Esophagus (tissue), 2 donors: Measurements from ENCODE around the gene WDR76. TPM values are rescaled to one million over a fixed set of nuclear protein-coding genes. Genes with fewer than 3 reads are reported as not detected.
"Not testable (repeated sequence)": the region's sequence is repeated elsewhere in the genome, so short reads cannot be mapped to it uniquely, and the experiment has no call there.

Source experiments
- H3K27ac ChIP-seq, 2 donors: one replicate each; pipeline ENCODE4 v1.5.1; 2013; ENCODE audit warnings: low read depth in 2 of 2, mild to moderate bottlenecking in 2 of 2, inconsistent platforms in 1 of 2, low read length in 1 of 2, moderate library complexity in 1 of 2
- H3K27me3 ChIP-seq, 2 donors: one replicate each; pipeline ENCODE4 v1.6.1; 2013; ENCODE audit warnings: low read length in 2 of 2, control low read depth in 1 of 2, mild to moderate bottlenecking in 1 of 2; ENCODE audit not compliant: insufficient read depth in 2 of 2, control insufficient read depth in 1 of 2
- H3K36me3 ChIP-seq, 2 donors: one replicate each; pipeline ENCODE4 v1.6.1; 2013; ENCODE audit warnings: low read length in 1 of 2; ENCODE audit not compliant: control insufficient read depth in 2 of 2, insufficient read depth in 2 of 2
- H3K4me1 ChIP-seq, 2 donors: one replicate each; pipeline ENCODE4 v1.6.1; 2013; ENCODE audit warnings: low read length in 1 of 2; ENCODE audit not compliant: control insufficient read depth in 2 of 2, insufficient read depth in 2 of 2
- H3K4me3 ChIP-seq, 2 donors: one replicate each; pipeline ENCODE4 v1.5.1; 2013; ENCODE audit warnings: low read length in 2 of 2, mild to moderate bottlenecking in 2 of 2, low read depth in 1 of 2, moderate library complexity in 1 of 2
- H3K9me3 ChIP-seq, 2 donors: one replicate each; pipeline ENCODE4 v1.6.1; 2013; ENCODE audit warnings: mild to moderate bottlenecking in 2 of 2, low read depth in 1 of 2, low read length in 1 of 2, moderate library complexity in 1 of 2; ENCODE audit not compliant: control insufficient read depth in 2 of 2, insufficient read depth in 1 of 2
- WGBS, 2 donors: extraction: QIAGEN DNeasy Blood & Tissue Kit; methylation state at CpG; one replicate each; pipeline ENCODE4 v1.1.7; 2013; 5-methylcytosine and 5-hydroxymethylcytosine counted together
- polyA plus RNA-seq, 2 donors: library from polyadenylated mRNA; stranded (reverse); fragments of 200-250 nt; gene quantifications; one replicate each; pipeline ENCODE4 v1.2.3, GENCODE V29; 2013
- donor health status: healthy with polysubstance abuse.
- donor health status: Bipolar disorder and iron deficiency.

Gene WDR76
- polyA plus RNA-seq, 2 donors, result 2.5 to 5.0 TPM

- not testable (repeated sequence) for H3K9me3 ChIP-seq, H3K4me3 ChIP-seq, H3K4me1 ChIP-seq, H3K27ac ChIP-seq, H3K27me3 ChIP-seq
- H3K36me3 ChIP-seq, result peaks cover 14 to 22% of the 10 kb centered on the region in 2 donors
- 94 to 99% methylated on average over 5 of the region's 5 CpGs for WGBS, 2 donors
These were observed 11.7 kb upstream of the WDR76 start for GRCh38 chr15:43815064-43815463.

GRCh38 chr15:43821505-43821904, 5.3 kb upstream of the WDR76 start:
- H3K4me1 ChIP-seq, result peaks cover 0 to 2% of the 10 kb centered on the region in 2 donors
- 54 to 61% methylated on average over 3 of the region's 3 CpGs for WGBS, 2 donors

DNA sequence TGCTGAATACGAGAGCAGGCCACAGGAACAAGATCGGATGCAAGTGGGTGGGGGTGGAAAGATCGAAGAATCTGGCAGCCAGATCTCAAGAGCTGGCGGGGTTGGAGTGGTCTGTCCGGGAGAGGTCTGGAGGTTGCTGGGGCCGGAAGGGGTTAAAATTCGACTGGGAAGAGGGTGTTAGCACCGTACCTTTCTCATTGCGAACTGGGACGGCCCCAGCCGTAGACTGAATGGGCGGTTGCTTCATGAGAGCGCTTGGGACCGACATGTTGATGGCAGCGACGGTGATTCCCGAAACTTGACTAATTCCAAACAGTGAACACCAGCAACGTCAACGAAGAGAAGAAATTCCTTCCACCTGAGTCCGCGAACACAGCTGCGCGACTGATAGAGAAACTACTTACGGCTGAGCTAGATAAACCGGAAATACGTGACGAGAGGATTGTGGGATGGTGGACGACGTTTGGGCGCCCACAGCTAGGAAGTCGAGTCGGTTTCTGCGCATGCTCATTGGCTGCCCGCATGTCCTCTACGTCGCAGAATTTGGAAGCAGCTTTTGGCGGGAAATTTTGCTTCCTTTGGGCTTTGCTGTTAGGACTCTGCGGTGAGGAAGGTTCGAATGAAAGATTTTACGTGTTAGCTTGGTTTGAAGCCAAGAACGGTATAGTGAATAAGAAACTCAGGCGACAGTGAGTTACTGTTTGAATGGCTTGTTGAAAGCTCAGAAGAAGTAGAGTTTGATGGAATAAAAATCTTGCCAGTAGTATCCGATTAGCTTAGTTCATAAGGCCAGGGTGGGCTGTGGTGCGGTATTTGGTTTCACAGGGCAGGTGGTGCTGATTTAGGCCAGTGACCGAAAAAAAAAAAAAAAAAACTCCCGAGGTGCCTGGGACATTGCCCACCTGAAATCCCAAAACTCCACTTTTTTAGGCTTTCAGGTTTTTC, 2.2 kb upstream of the WDR76 start, which contains the start of gene MFAP1:
TSS of gene MFAP1 (minus strand) at position 389 of the 945 bp plus-strand sequence. CDS start at position 268, 121 bp downstream.
- WGBS, 2 donors, result 7% methylated on average over 46 of the region's 46 CpGs
- H3K27me3 ChIP-seq, result no peaks in the 10 kb centered on the region
- no peaks in the 10 kb centered on the region for H3K9me3 ChIP-seq
- no peaks in the 10 kb centered on the region for H3K36me3 ChIP-seq
- peaks cover 0 to 2% of the 10 kb centered on the region in 2 donors for H3K4me1 ChIP-seq
- H3K4me3 ChIP-seq, result peak within 1 kb of the TSS; percentile 78 to 93
- peak within 1 kb of the TSS; percentile 89 to 99 for H3K27ac ChIP-seq

More at GRCh38 chr15:43821505-43821904, 5.3 kb upstream of the WDR76 start:
- H3K27ac ChIP-seq, result no peak overlapping the region
- H3K27me3 ChIP-seq, result no peaks in the 10 kb centered on the region
- no peaks in the 10 kb centered on the region for H3K9me3 ChIP-seq
- H3K36me3 ChIP-seq, result peaks cover 0 to 2% of the 10 kb centered on the region in 2 donors
- no peak overlapping the region for H3K4me3 ChIP-seq

- H3K36me3 ChIP-seq, H3K27ac ChIP-seq, H3K9me3 ChIP-seq, H3K4me3 ChIP-seq, H3K4me1 ChIP-seq, H3K27me3 ChIP-seq: not testable (repeated sequence)
- 95 to 96% methylated on average over 11 of the region's 11 CpGs for WGBS, 2 donors
These were observed 1.5 kb upstream of the WDR76 start for GRCh38 chr15:43825305-43825704.

- peaks cover 0 to 2% of the 10 kb centered on the region in 2 donors for H3K4me1 ChIP-seq
- H3K4me3 ChIP-seq, result peak overlapping the region in 1 of 2 donors; percentile 63
- WGBS, 2 donors, result 95 to 98% methylated on average over 11 of the region's 11 CpGs
- no peaks in the 10 kb centered on the region for H3K36me3 ChIP-seq
- H3K9me3 ChIP-seq, result no peaks in the 10 kb centered on the region
- no peaks in the 10 kb centered on the region for H3K27me3 ChIP-seq
- H3K27ac ChIP-seq, result no peak overlapping the region
These were observed 734 bp upstream of the WDR76 start for GRCh38 chr15:43826029-43826507.

- no peaks in the 10 kb centered on the region for H3K36me3 ChIP-seq
- 44 to 47% methylated on average over 6 of the region's 6 CpGs for WGBS, 2 donors
These were observed 1.4 kb downstream of the WDR76 start for GRCh38 chr15:43828061-43828657.

DNA sequence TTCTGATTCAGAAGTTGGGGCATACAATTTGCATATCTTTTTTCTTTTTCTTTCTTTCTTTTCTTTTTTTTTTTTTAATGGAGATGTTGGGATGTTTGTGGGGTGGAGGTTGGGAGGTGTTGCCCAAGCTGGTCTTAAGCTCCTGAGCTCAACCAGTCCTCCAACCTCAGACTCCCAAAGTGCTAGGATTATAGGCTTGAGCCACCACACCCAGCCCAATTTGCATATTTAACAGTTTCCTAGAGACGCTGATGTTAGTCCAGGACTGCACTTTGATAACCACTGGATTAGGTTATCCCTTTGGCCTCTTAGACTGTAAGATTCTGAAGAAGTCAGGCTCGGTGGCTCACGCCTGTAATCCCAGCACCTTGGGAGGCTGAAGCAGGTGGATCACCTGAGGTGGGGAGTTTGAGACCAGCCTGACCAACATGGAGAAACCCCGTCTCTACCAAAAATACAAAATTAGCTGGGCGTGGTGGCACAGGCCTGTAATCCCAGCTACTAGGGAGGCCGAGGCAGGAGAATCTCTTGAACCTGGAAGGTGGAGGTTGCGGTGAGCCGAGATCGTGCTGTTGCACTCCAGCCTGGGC, 3.2 kb downstream of the WDR76 start:
- H3K36me3 ChIP-seq, H3K4me3 ChIP-seq, H3K4me1 ChIP-seq, H3K27ac ChIP-seq, H3K27me3 ChIP-seq, H3K9me3 ChIP-seq: not testable (repeated sequence)
- 90 to 94% methylated on average over 9 of the region's 9 CpGs for WGBS, 2 donors

More at GRCh38 chr15:43828061-43828657, 1.4 kb downstream of the WDR76 start:
- Histone ChIP-seq H3K4me3 (peak overlapping the region in 1 of 2 donors; percentile 63), H3K9me3 (no peaks in the 10 kb centered on the region), H3K27me3 (no peaks in the 10 kb centered on the region), H3K4me1 (peaks cover 0 to 2% of the 10 kb centered on the region in 2 donors), H3K27ac (no peak overlapping the region)

- H3K4me3 ChIP-seq, H3K27ac ChIP-seq, H3K9me3 ChIP-seq, H3K36me3 ChIP-seq, H3K4me1 ChIP-seq, H3K27me3 ChIP-seq: not testable (repeated sequence)
- WGBS, 2 donors, result 95% methylated on average over 9 of the region's 9 CpGs
These were observed 4.0 kb downstream of the WDR76 start for GRCh38 chr15:43830691-43831275.

DNA sequence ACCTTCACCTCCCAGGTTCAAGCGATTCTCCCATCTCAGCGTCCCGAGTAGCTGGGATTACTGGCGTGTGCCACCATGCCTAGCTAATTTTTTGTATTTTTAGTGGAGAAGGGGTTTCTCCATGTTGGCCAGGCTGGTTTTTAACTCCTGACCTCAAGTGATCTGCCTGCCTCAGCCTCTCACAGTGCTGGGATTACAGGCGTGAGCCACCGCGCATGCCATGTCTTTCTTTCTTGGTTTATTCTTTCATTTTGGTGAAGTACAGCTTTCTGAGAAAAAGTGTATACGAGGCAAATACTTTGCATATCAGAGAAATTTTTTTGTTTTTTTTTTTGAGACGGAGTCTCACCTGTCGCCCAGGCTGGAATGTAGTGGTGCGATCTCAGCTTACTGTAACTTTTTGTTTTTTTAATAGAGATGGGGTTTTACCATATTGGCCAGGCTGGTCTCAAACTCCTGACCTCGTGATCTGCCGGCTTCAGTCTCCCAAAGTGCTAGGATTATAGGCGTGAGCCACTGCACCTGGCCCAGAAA, 4.8 kb downstream of the WDR76 start:
- 90 to 92% methylated on average over 14 of the region's 14 CpGs for WGBS, 2 donors
- H3K9me3 ChIP-seq, H3K4me1 ChIP-seq, H3K36me3 ChIP-seq, H3K27me3 ChIP-seq, H3K4me3 ChIP-seq, H3K27ac ChIP-seq: not testable (repeated sequence)
